Gastrocnemius medialis (tissue), 4 donors: ENCODE measurements around the gene NRL. TPM values are rescaled to one million over a fixed set of nuclear protein-coding genes. Genes with fewer than 3 reads are reported as not detected.

Experiments used
- ATAC-seq, 2 donors: fragments of 150-250 bp; one replicate each; pipeline ENCODE4 v1.9.1; 2016
- DNase-seq, 2 donors: peaks; one replicate each; pipeline ENCODE4 v3.0.0-alpha.2; 2019
- H3K27ac ChIP-seq, 4 donors: fragments of 200-600 bp; sonication (generic); 1 replicate in 1 of 4; 2 replicates in 3 of 4; pipeline ENCODE4 v1.5.1; 2016 to 2018; ENCODE audit warnings: mild to moderate bottlenecking in 2 of 4, moderate library complexity in 1 of 4
- H3K27me3 ChIP-seq, 3 donors: fragments of 200-600 bp; sonication (generic) in 2 of 3; 1 replicate in 1 of 3; 2 replicates in 2 of 3; pipeline versions ENCODE4 v1.5.1 to v1.6.0; 2016 to 2019; ENCODE audit warnings: mild to moderate bottlenecking in 1 of 3, moderate library complexity in 1 of 3
- H3K36me3 ChIP-seq, 2 donors: fragments of 200-600 bp; sonication (generic) in 1 of 2; one replicate each; pipeline ENCODE4 v1.5.1; 2017 to 2018
- H3K4me1 ChIP-seq, 2 donors: fragments of 200-600 bp; sonication (generic) in 1 of 2; one replicate each; pipeline ENCODE4 v1.5.1; 2016 to 2017; ENCODE audit warnings: mild to moderate bottlenecking in 2 of 2
- H3K4me3 ChIP-seq, 4 donors: fragments of 200-600 bp; sonication (generic) in 3 of 4; 1 replicate in 1 of 4; 2 replicates in 3 of 4; pipeline ENCODE4 v1.5.1; 2016 to 2019; ENCODE audit warnings: mild to moderate bottlenecking in 2 of 4
- H3K9me3 ChIP-seq, 3 donors: fragments of 200-600 bp; sonication (generic) in 2 of 3; 1 replicate in 1 of 3; 2 replicates in 2 of 3; pipeline ENCODE4 v1.5.1; 2016 to 2019
- POLR2A ChIP-seq, 2 donors: fragments of 450-650 bp; IDR thresholded peaks; one replicate each; pipeline ENCODE4 v1.6.1; 2017; ENCODE audit warnings: antibody characterized with exemption in 2 of 2, mild to moderate bottlenecking in 2 of 2, moderate library complexity in 2 of 2
- in situ Hi-C, 4 donors: fragments of 200-750 bp; cut with MboI; loops; one replicate each; pipeline versions ENCODE4 v1.15.0 to v1.8.0; 2017; ENCODE audit warnings: low sequenced_read_pairs in 4 of 4
- intact Hi-C: fragments of 100-400 bp; cut with DNase I; formaldehyde crosslinking; loops from one replicate; pipeline ENCODE4 v1.15.1; 2023; ENCODE audit warnings: low total_unique reads
- total RNA-seq, 4 donors: library from RNA; depleted of rRNA; stranded (reverse); fragments of >200 nt; gene quantifications; one replicate each; pipeline versions ENCODE4 v1.1.0 to v1.2.3, GENCODE V29; 2016
- TF ChIP-seq, protein P1 (sequence below), 5 experiments: fragments of 450-650 bp in 3 of 5; fragments of 200-600 bp in 2 of 5; sonication (generic) in 2 of 5; IDR thresholded peaks in 4 of 5; conservative IDR thresholded peaks in 1 of 5; 1 replicate in 4 of 5; 2 replicates in 1 of 5; pipeline ENCODE4 v1.5.1; 2016 to 2019; ENCODE audit warnings: antibody characterized with exemption in 5 of 5, mild to moderate bottlenecking in 3 of 5, moderate library complexity in 3 of 5

Gene NRL
- total RNA-seq, 4 donors from 2014 or later = 0.82 to 4.5 (median 2.4) TPM

DNA sequence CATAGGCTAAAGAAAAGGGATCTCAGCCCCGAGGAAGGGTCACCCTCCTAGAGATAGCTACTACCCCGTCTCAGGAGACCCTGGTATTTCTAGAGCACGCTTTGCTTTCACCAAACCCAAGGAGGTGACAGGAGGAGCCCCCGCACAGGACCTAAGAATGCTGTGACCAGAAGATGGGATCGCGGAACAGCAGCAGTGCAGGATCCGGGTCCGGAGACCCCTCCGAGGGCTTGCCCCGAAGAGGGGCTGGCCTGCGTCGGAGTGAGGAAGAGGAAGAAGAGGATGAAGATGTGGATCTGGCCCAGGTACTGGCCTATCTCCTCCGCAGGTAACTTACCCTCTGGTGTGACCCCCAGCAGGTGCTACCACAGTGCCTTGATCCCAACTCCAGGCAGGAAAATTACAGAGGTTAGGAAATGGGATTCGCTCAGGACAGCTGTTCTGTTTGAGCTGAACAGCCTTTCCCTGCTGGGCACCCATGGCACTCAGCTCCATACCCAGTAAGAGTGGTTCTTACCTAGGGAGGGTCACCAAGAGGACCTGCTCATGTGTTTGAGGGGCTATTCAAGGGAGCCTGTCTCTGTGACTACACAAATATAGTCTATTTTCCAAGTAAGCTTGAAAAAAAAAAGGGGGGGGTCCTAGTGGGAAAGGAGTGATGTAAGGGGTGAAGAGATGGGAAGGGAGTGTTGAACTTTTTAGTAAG, 826 bp upstream of the NRL start:
- peak overlapping the region; percentile 92 to 99 (median 98) for H3K27ac ChIP-seq
- in situ Hi-C loops (no loop called here), intact Hi-C loops (loop anchor here (1.0 to 2.0 kb wide), 3 partner anchors 21 to 814 kb away; partner anchors contain the start of genes IRF9 and PCK2)
- TF ChIP-seq, protein P1, sequence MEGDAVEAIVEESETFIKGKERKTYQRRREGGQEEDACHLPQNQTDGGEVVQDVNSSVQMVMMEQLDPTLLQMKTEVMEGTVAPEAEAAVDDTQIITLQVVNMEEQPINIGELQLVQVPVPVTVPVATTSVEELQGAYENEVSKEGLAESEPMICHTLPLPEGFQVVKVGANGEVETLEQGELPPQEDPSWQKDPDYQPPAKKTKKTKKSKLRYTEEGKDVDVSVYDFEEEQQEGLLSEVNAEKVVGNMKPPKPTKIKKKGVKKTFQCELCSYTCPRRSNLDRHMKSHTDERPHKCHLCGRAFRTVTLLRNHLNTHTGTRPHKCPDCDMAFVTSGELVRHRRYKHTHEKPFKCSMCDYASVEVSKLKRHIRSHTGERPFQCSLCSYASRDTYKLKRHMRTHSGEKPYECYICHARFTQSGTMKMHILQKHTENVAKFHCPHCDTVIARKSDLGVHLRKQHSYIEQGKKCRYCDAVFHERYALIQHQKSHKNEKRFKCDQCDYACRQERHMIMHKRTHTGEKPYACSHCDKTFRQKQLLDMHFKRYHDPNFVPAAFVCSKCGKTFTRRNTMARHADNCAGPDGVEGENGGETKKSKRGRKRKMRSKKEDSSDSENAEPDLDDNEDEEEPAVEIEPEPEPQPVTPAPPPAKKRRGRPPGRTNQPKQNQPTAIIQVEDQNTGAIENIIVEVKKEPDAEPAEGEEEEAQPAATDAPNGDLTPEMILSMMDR (IDR thresholded peaks at IDR 0.05 in 4 of 5, conservative IDR thresholded peaks at IDR 0.05 in 1 of 5) = no peak
- TF ChIP-seq POLR2A (IDR thresholded peaks at IDR 0.05) = no peak
- peaks cover 2 to 34% of the 10 kb centered on the region in 2 donors for H3K36me3 ChIP-seq
- DNase-seq (no peak), ATAC-seq (no peak)
- H3K27me3 ChIP-seq = no peaks in the 10 kb centered on the region
- peaks cover 16 to 19% of the 10 kb centered on the region in 2 donors for H3K4me1 ChIP-seq
- H3K9me3 ChIP-seq = no peaks in the 10 kb centered on the region
- peak overlapping the region; percentile 74 to 93 (median 78) for H3K4me3 ChIP-seq

DNA sequence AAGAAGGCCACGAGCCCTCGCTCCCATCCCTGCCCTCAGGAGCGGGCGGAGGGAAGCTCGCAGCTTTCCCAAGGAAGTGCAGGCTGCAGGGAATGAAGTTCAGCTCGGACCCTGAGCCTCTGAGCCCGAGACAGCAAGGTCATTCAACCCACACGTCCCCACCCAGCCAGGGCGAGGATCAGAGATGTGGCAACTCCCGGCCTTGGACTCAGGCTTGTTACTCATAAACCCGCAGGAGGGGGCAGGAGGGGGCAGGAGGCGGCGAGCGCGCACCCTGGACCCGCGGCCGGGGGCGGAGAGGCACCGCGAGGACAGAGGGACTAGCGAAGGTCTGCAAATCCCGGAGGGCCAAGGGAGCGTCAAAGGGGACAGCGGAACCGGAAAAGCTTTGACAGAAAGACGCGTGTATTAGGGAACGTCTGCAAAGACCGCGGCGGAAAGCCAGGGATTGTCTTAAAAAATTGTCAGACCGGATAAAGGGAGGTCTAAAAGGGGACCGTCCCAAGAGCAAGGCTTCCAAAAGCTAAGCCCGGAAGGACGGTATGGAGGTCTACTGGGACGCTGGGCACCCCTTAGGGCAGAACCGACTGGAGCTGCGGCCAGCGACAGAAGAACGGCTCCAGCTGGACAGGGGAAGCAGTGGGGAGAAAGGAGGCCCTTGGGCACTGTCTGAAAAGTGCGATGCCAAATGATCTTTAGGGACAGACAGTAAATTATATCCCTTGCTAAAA, 783 bp downstream of the NRL start:
- TF ChIP-seq, protein P1 (IDR thresholded peaks at IDR 0.05 in 4 of 5, conservative IDR thresholded peaks at IDR 0.05 in 1 of 5) = no peak
- TF ChIP-seq POLR2A (IDR thresholded peaks at IDR 0.05) = peak; percentile 74 to 82
- Histone ChIP-seq H3K36me3 (peaks cover 0 to 18% of the 10 kb centered on the region in 2 donors), H3K4me1 (peaks cover 18 to 21% of the 10 kb centered on the region in 2 donors), H3K27me3 (no peaks in the 10 kb centered on the region), H3K27ac (peak overlapping the region; percentile 92 to 99 (median 98)), H3K4me3 (peak overlapping the region; percentile 74 to 80 (median 78)), H3K9me3 (no peaks in the 10 kb centered on the region)
- DNase-seq = peak; percentile 81 to 91
- intact Hi-C loops = loop anchor here (1.0 to 2.0 kb wide), 5 partner anchors 17 to 328 kb away; partner anchors contain the start of genes IRF9, PCK2, RNF31 and SDR39U1
- peak; percentile 57 to 58 for ATAC-seq
- in situ Hi-C loops = no loop called here

DNA sequence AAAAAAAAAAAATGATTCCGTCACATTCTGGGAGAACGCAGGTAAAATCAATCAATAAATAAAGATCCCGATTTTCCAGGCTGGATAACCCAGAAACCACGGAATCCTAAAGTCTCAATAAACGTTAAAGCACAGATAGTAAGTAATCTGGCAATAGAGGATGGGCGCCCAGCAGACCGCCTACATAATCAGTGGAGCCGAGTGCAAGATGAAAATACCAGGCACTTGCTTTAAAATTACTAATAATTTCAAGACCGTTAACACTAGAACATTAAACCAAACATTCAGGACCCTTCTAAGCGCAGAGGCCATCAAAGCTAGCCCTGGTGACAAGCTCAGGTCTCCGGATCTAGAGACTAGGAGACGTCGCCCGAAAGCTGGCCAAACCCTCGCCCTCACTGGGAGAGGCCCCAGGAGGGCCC, 1.4 kb downstream of the NRL start:
- peak in 1 of 2 donors; percentile 7 for ATAC-seq
- intact Hi-C loops = no loop called here

DNA sequence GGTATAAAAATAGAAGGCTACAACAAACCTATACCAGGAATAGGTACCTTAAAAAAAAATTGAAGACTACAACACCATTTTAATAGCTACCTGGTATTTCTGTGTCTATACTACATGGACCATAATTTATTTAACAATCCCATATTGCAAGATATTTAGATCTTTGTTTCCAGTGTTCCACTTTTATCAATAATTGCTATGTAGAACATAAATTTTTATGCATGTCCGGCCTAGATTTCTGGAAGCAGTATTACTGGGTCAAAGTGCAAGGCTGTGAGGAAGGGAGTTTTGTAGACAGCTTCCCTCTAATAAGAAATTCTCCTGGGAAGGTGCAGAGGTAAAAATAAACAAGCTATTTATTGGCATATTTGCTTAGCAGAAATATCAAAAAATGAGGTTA, 4.2 kb downstream of the NRL start:
- peaks cover 13 to 16% of the 10 kb centered on the region in 2 donors for H3K4me1 ChIP-seq
- in situ Hi-C loops (no loop called here), intact Hi-C loops (no loop called here)
- no peak for ATAC-seq
- TF ChIP-seq, protein P1 (IDR thresholded peaks at IDR 0.05 in 4 of 5, conservative IDR thresholded peaks at IDR 0.05 in 1 of 5) = no peak
- no peak for TF ChIP-seq POLR2A (IDR thresholded peaks at IDR 0.05)
- H3K4me3 ChIP-seq = no peak overlapping the region
- H3K36me3 ChIP-seq = no peaks in the 10 kb centered on the region
- H3K27me3 ChIP-seq = no peaks in the 10 kb centered on the region
- no peak overlapping the region for H3K27ac ChIP-seq
- no peak for DNase-seq
- H3K9me3 ChIP-seq = no peaks in the 10 kb centered on the region

More for the DNA sequence above, 1.4 kb downstream of the NRL start:
- Histone ChIP-seq H3K4me3 (peak overlapping the region; percentile 74 to 80 (median 78)), H3K27me3 (no peaks in the 10 kb centered on the region), H3K36me3 (peaks cover 0 to 13% of the 10 kb centered on the region in 2 donors), H3K9me3 (no peaks in the 10 kb centered on the region), H3K27ac (peak overlapping the region; percentile 92 to 99 (median 98)), H3K4me1 (peaks cover 23 to 27% of the 10 kb centered on the region in 2 donors)
- in situ Hi-C loops = no loop called here
- DNase-seq = no peak
- TF ChIP-seq, protein P1 (IDR thresholded peaks at IDR 0.05 in 4 of 5, conservative IDR thresholded peaks at IDR 0.05 in 1 of 5) = no peak
- no peak for TF ChIP-seq POLR2A (IDR thresholded peaks at IDR 0.05)
